ENCODE data around the gene RAPGEFL1. TPM values are rescaled to one million over a fixed set of nuclear protein-coding genes. Genes with fewer than 3 reads are reported as not detected.

The RAPGEFL1 gene
- total and polyA plus RNA-seq, 7 donors = 0.99 to 85.0 (median 4.3) TPM

DNA sequence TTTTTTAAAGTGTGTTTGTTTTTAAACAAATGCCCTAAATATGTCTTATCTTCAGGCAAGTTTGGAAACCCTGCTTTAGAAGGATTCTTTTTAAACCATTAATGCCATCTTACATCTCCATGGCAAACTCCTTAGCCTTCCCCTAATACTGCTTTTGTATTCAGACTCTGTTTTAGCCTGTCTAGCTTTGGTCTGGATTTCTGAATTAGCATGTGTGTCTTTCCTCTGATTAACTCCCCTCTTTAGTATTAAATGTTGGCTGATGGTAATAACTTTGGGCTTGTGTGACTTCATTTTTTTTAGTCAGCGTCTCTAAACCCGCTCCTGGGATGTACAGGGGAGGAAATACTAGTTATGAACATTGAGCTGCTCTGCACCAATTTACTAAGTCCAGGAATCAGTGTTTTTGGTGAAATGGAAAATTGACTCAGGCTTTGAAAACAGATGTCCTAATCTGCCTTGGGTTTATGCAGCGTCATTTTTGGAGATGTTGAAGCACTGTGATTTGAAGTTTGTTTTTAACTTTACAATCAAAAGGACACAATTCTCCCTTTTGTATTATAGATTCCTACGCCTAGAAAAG, 64.1 kb downstream of the RAPGEFL1 start:
- H3K27ac ChIP-seq = no peak overlapping the region
- intact Hi-C loops (cut with DNase I) = no loop called here
- WGBS, 2 donors = 80 to 92% methylated on average over 4 of the region's 4 CpGs
- H3K4me1 ChIP-seq = peaks cover 0 to 34% (median 8%) of the 10 kb centered on the region in 4 donors
- H3K27me3 ChIP-seq = no peaks in the 10 kb centered on the region
- no peaks in the 10 kb centered on the region for H3K36me3 ChIP-seq
- TF ChIP-seq POLR2A (IDR thresholded peaks at IDR 0.05) (no peak), POLR2AphosphoS5 (IDR thresholded peaks at IDR 0.05) (no peak), EP300 (IDR thresholded peaks at IDR 0.05) (no peak)
- TF ChIP-seq, protein P1, sequence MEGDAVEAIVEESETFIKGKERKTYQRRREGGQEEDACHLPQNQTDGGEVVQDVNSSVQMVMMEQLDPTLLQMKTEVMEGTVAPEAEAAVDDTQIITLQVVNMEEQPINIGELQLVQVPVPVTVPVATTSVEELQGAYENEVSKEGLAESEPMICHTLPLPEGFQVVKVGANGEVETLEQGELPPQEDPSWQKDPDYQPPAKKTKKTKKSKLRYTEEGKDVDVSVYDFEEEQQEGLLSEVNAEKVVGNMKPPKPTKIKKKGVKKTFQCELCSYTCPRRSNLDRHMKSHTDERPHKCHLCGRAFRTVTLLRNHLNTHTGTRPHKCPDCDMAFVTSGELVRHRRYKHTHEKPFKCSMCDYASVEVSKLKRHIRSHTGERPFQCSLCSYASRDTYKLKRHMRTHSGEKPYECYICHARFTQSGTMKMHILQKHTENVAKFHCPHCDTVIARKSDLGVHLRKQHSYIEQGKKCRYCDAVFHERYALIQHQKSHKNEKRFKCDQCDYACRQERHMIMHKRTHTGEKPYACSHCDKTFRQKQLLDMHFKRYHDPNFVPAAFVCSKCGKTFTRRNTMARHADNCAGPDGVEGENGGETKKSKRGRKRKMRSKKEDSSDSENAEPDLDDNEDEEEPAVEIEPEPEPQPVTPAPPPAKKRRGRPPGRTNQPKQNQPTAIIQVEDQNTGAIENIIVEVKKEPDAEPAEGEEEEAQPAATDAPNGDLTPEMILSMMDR (IDR thresholded peaks at IDR 0.05) = no peak
- DNase-seq = no peak
- H3K4me3 ChIP-seq = no peak overlapping the region
- no peaks in the 10 kb centered on the region for H3K9me3 ChIP-seq

DNA sequence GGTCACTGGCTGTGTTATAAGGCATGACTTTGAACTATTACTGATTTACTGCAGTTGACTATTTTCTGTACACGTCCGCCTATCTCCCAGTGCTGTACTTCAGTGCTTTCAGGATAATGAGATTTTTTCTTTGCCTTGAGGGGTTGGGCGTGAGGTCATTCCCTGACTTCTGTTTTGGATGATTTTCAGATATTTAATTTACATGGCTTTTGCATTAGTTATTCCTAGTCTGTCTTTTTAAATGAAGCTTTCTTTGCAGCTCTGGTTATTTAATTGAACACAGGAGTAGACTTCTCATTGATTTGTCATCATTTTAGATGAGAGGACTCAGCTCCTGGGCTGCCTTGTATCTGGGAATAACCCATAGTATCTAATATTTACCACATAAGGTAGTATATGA, 65.5 kb downstream of the RAPGEFL1 start:
- H3K27ac ChIP-seq = no peak overlapping the region
- intact Hi-C loops (cut with DNase I) = no loop called here
- no peak for DNase-seq
- no peaks in the 10 kb centered on the region for H3K36me3 ChIP-seq
- H3K4me3 ChIP-seq = no peak overlapping the region
- TF ChIP-seq EP300 (IDR thresholded peaks at IDR 0.05) = no peak
- no peak for TF ChIP-seq POLR2A (IDR thresholded peaks at IDR 0.05)
- no peak for TF ChIP-seq POLR2AphosphoS5 (IDR thresholded peaks at IDR 0.05)
- TF ChIP-seq, protein P1 (IDR thresholded peaks at IDR 0.05) = no peak
- no peaks in the 10 kb centered on the region for H3K27me3 ChIP-seq
- H3K9me3 ChIP-seq = no peaks in the 10 kb centered on the region
- peaks cover 0 to 34% (median 8%) of the 10 kb centered on the region in 4 donors for H3K4me1 ChIP-seq
- 95 to 97% methylated on average over 3 of the region's 3 CpGs for WGBS, 2 donors

DNA sequence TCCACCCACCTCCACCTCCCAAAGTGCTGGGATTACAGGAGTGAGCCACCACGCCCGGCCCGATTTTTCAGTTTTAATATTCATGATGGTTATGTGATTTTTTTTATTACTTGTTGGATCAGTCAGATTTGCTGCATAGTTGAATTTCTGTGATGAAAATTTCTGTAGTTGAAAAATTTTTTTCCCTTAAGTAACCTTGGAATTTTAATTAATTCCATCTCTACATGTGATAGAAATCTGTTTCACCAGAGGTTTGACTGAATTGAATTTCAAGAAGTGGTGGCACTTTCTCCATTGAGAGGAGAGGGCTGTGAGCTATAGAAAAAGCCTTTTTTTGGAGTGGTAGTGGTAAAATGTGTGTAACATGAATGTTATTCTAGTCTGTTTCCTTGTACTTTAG, 66.5 kb downstream of the RAPGEFL1 start:
- TF ChIP-seq POLR2AphosphoS5 (IDR thresholded peaks at IDR 0.05) (no peak), POLR2A (IDR thresholded peaks at IDR 0.05) (no peak)
- intact Hi-C loops (cut with DNase I) = no loop called here
- no peak for DNase-seq
- peaks cover 0 to 38% (median 14%) of the 10 kb centered on the region in 4 donors for H3K4me1 ChIP-seq
- WGBS, 2 donors = 92 to 97% methylated on average over 3 of the region's 3 CpGs
- no peak overlapping the region for H3K4me3 ChIP-seq
- H3K27ac ChIP-seq = no peak overlapping the region
- H3K36me3 ChIP-seq = no peaks in the 10 kb centered on the region
- H3K27me3 ChIP-seq = no peaks in the 10 kb centered on the region
- H3K9me3 ChIP-seq = no peaks in the 10 kb centered on the region

DNA sequence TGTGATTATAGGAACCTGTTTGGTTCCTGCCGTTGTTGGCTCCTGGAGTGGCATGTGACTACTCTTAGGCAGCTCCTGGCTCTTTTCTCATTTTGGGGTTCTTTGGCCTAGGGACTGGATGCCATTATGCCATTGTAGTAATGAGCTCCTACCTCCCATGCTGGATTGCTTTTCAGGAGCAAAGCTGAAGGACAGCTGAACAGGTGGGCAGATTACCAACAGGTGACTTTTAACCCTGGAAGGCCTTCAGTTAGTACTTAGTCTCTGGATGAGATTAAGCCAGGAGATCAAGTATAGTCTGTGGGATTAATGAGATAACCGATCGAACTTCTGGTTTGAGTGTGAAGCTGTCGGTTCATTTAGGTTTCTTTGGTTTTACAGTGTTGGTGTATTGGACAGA, 67.0 kb downstream of the RAPGEFL1 start:
- H3K9me3 ChIP-seq = no peaks in the 10 kb centered on the region
- peaks cover 0 to 38% (median 19%) of the 10 kb centered on the region in 4 donors for H3K4me1 ChIP-seq
- WGBS, 2 donors = 88 to 89% methylated on average over 4 of the region's 4 CpGs
- no peak for DNase-seq
- no peaks in the 10 kb centered on the region for H3K27me3 ChIP-seq
- no peaks in the 10 kb centered on the region for H3K36me3 ChIP-seq
- H3K4me3 ChIP-seq = no peak overlapping the region
- no peak for TF ChIP-seq EP300 (IDR thresholded peaks at IDR 0.05)
- no peak for TF ChIP-seq POLR2AphosphoS5 (IDR thresholded peaks at IDR 0.05)
- TF ChIP-seq, protein P1 (IDR thresholded peaks at IDR 0.05) = no peak
- no peak for TF ChIP-seq POLR2A (IDR thresholded peaks at IDR 0.05)
- intact Hi-C loops (cut with DNase I) = no loop called here
- H3K27ac ChIP-seq = no peak overlapping the region

Small RNAs within 50 kb of the gene (small RNA-seq; reads per million reads assigned to genes)
- gene MIR6867 = 0 reads per million in 3 donors

Other genes starting within 250 kb of the RAPGEFL1 start
- 10 to 100 TPM; 39.8 to 55.7 (median 51.8) TPM for gene ORMDL3, start 249.9 kb upstream of the RAPGEFL1 start, total RNA-seq
- 10 to 100 TPM; 39.0 to 72.9 (median 43.9) TPM for gene ORMDL3, start 249.9 kb upstream of the RAPGEFL1 start, polyA plus RNA-seq
- gene LRRC3C, start 249.7 kb upstream of the RAPGEFL1 start, total RNA-seq = not detected
- gene LRRC3C, start 249.7 kb upstream of the RAPGEFL1 start, polyA plus RNA-seq = under 1 TPM in 1 of 3 donors, not detected in 2; 0.07 TPM
- 1 to 10 TPM in 1 of 4 donors, not detected in 3; 1.3 TPM for gene GSDMA, start 214.5 kb upstream of the RAPGEFL1 start, total RNA-seq
- under 1 TPM in 2 of 3 donors, not detected in 1; 0.29 to 0.60 TPM for gene GSDMA, start 214.5 kb upstream of the RAPGEFL1 start, polyA plus RNA-seq
- gene PSMD3, start 196.7 kb upstream of the RAPGEFL1 start, total RNA-seq = 10 to 100 TPM; 53.2 to 71.3 (median 64.2) TPM
- 100 to 1,000 TPM in 1 of 3 donors, 10 to 100 TPM in 2; 57.1 to 112 (median 78.1) TPM for gene PSMD3, start 196.7 kb upstream of the RAPGEFL1 start, polyA plus RNA-seq
- gene CSF3, start 162.0 kb upstream of the RAPGEFL1 start, total RNA-seq = 10 to 100 TPM in 1 of 4 donors, not detected in 3; 23.3 TPM
- gene CSF3, start 162.0 kb upstream of the RAPGEFL1 start, polyA plus RNA-seq = 1 to 10 TPM in 2 of 3 donors, not detected in 1; 1.2 to 3.1 TPM
- gene MED24, start 123.1 kb upstream of the RAPGEFL1 start, total RNA-seq = 10 to 100 TPM; 27.3 to 64.8 (median 31.7) TPM
- gene MED24, start 123.1 kb upstream of the RAPGEFL1 start, polyA plus RNA-seq = 10 to 100 TPM; 19.2 to 83.0 (median 29.1) TPM
- gene THRA, start 114.5 kb upstream of the RAPGEFL1 start, total RNA-seq = 10 to 100 TPM; 78.8 to 86.1 (median 83.8) TPM
- gene THRA, start 114.5 kb upstream of the RAPGEFL1 start, polyA plus RNA-seq = 10 to 100 TPM; 25.4 to 35.4 (median 25.8) TPM
- gene NR1D1, start 76.9 kb upstream of the RAPGEFL1 start, total RNA-seq = 10 to 100 TPM in 3 of 4 donors, 1 to 10 TPM in 1; 4.1 to 12.8 (median 11.9) TPM
- 10 to 100 TPM in 1 of 3 donors, 1 to 10 TPM in 2; 4.4 to 11.4 (median 8.1) TPM for gene NR1D1, start 76.9 kb upstream of the RAPGEFL1 start, polyA plus RNA-seq
- 10 to 100 TPM; 52.3 to 92.2 (median 58.0) TPM for gene MSL1, start 55.5 kb upstream of the RAPGEFL1 start, total RNA-seq
- gene MSL1, start 55.5 kb upstream of the RAPGEFL1 start, polyA plus RNA-seq = 10 to 100 TPM; 29.4 to 63.5 (median 34.0) TPM
- gene CASC3, start 36.9 kb upstream of the RAPGEFL1 start, total RNA-seq = 10 to 100 TPM; 60.2 to 94.4 (median 70.7) TPM
- 10 to 100 TPM; 22.4 to 42.3 (median 24.0) TPM for gene CASC3, start 36.9 kb upstream of the RAPGEFL1 start, polyA plus RNA-seq
- 10 to 100 TPM in 1 of 4 donors, 1 to 10 TPM in 3; 6.7 to 10.2 (median 8.7) TPM for gene WIPF2, start 41.8 kb downstream of the RAPGEFL1 start, total RNA-seq
- 10 to 100 TPM; 11.4 to 20.3 (median 18.0) TPM for gene WIPF2, start 41.8 kb downstream of the RAPGEFL1 start, polyA plus RNA-seq
- 1 to 10 TPM in 1 of 4 donors, under 1 TPM in 2, not detected in 1; 0.33 to 1.5 (median 0.83) TPM for gene CDC6, start 110.4 kb downstream of the RAPGEFL1 start, total RNA-seq
- gene CDC6, start 110.4 kb downstream of the RAPGEFL1 start, polyA plus RNA-seq = 10 to 100 TPM in 1 of 3 donors, 1 to 10 TPM in 2; 2.4 to 10.9 (median 8.6) TPM
- 10 to 100 TPM; 15.8 to 27.3 (median 20.5) TPM for gene RARA, start 131.7 kb downstream of the RAPGEFL1 start, total RNA-seq
- 10 to 100 TPM; 26.4 to 29.6 (median 27.8) TPM for gene RARA, start 131.7 kb downstream of the RAPGEFL1 start, polyA plus RNA-seq
- 1 to 10 TPM in 1 of 4 donors, under 1 TPM in 1, not detected in 2; 0.49 to 2.1 TPM for gene GJD3, start 187.3 kb downstream of the RAPGEFL1 start, total RNA-seq
- under 1 TPM in 1 of 3 donors, not detected in 2; 0.64 TPM for gene GJD3, start 187.3 kb downstream of the RAPGEFL1 start, polyA plus RNA-seq
- gene TOP2A, start 240.4 kb downstream of the RAPGEFL1 start, total RNA-seq = 1 to 10 TPM in 3 of 4 donors, under 1 TPM in 1; 0.33 to 2.3 (median 1.8) TPM
- gene TOP2A, start 240.4 kb downstream of the RAPGEFL1 start, polyA plus RNA-seq = 10 to 100 TPM in 2 of 3 donors, 1 to 10 TPM in 1; 1.8 to 28.7 (median 11.3) TPM